H9 (cell line): Measurements from ENCODE around the gene UBE2D2. TPM values are rescaled to one million over a fixed set of nuclear protein-coding genes. Genes with fewer than 3 reads are reported as not detected.

Experiments used
- DNase-seq: peaks from one replicate; pipeline ENCODE4 v3.0.0-alpha.2; 2017
- H2AFZ ChIP-seq: one replicate; pipeline ENCODE4 v1.6.1; 2013; ENCODE audit warnings: mild to moderate bottlenecking, low read length, control low read depth, moderate library complexity
- H2AK5ac ChIP-seq: 2 replicates; pipeline ENCODE4 v1.6.1; 2013; ENCODE audit warnings: low read length, control low read depth, mixed read lengths; ENCODE audit not compliant: insufficient read length
- H2BK120ac ChIP-seq: one replicate; pipeline ENCODE4 v1.6.1; 2013; ENCODE audit warnings: low read depth, mild to moderate bottlenecking, low read length, control low read depth, inconsistent platforms; ENCODE audit not compliant: poor library complexity, severe bottlenecking
- H2BK12ac ChIP-seq: 2 replicates; pipeline ENCODE4 v1.6.1; 2013; ENCODE audit warnings: low read length, control low read depth, mixed read lengths, low read depth; ENCODE audit not compliant: insufficient read length
- H2BK15ac ChIP-seq: 2 replicates; pipeline ENCODE4 v1.6.1; 2013; ENCODE audit warnings: low read depth, low read length, control low read depth
- H2BK20ac ChIP-seq: one replicate; pipeline ENCODE4 v1.6.1; 2013; ENCODE audit warnings: low read depth, mild to moderate bottlenecking, low read length, control low read depth, inconsistent platforms; ENCODE audit not compliant: poor library complexity, severe bottlenecking
- H2BK5ac ChIP-seq: 2 replicates; pipeline ENCODE4 v1.6.1; 2013; ENCODE audit warnings: low read length, control low read depth, mixed read lengths; ENCODE audit not compliant: insufficient read length
- H3K14ac ChIP-seq: 2 replicates; pipeline ENCODE4 v1.6.1; 2013; ENCODE audit warnings: low read length, control low read depth; ENCODE audit not compliant: insufficient read depth
- H3K18ac ChIP-seq: 2 replicates; pipeline ENCODE4 v1.6.1; 2013; ENCODE audit warnings: low read depth, mild to moderate bottlenecking, mixed read lengths, low read length, control low read depth; ENCODE audit not compliant: insufficient read length
- H3K23ac ChIP-seq: 2 replicates; pipeline ENCODE4 v1.6.1; 2013; ENCODE audit warnings: low read length, control low read depth, mixed read lengths, low read depth; ENCODE audit not compliant: insufficient read length
- H3K23me2 ChIP-seq: 2 replicates; pipeline ENCODE4 v1.6.1; 2013; ENCODE audit warnings: low read depth, mild to moderate bottlenecking, mixed read lengths, low read length, control low read depth; ENCODE audit not compliant: insufficient read length, poor library complexity, severe bottlenecking
- H3K27ac ChIP-seq: 2 replicates; pipeline ENCODE4 v1.5.1; 2013; ENCODE audit warnings: low read length, control low read depth, mixed read lengths, low read depth; ENCODE audit not compliant: insufficient read length
- H3K27me3 ChIP-seq: 2 replicates; pipeline ENCODE4 v1.6.1; 2013; ENCODE audit warnings: low read length, control low read depth, inconsistent platforms; ENCODE audit not compliant: insufficient read depth
- H3K4ac ChIP-seq: 2 replicates; pipeline ENCODE4 v1.6.1; 2013; ENCODE audit warnings: low read depth, mild to moderate bottlenecking, control low read depth, inconsistent platforms, low read length, moderate library complexity
- H3K4me1 ChIP-seq: 2 replicates; pipeline ENCODE4 v1.6.1; 2013; ENCODE audit warnings: low read length, control low read depth, inconsistent platforms; ENCODE audit not compliant: insufficient read depth
- H3K4me2 ChIP-seq: 2 replicates; pipeline ENCODE4 v1.6.1; 2013; ENCODE audit warnings: low read length, control low read depth, mixed read lengths; ENCODE audit not compliant: insufficient read length, insufficient read depth
- H3K56ac ChIP-seq: 2 replicates; pipeline ENCODE4 v1.6.1; 2013; ENCODE audit warnings: low read depth, mild to moderate bottlenecking, mixed read lengths, low read length, control low read depth; ENCODE audit not compliant: insufficient read length
- H3K79me1 ChIP-seq: 2 replicates; pipeline ENCODE4 v1.6.1; 2013; ENCODE audit warnings: low read depth, mild to moderate bottlenecking, moderate library complexity, low read length, control low read depth, inconsistent platforms; ENCODE audit not compliant: insufficient read depth, poor library complexity, severe bottlenecking
- H3K79me2 ChIP-seq: 2 replicates; pipeline ENCODE4 v1.6.1; 2013; ENCODE audit warnings: low read length, control low read depth, inconsistent platforms; ENCODE audit not compliant: insufficient read depth
- H3K9ac ChIP-seq: 2 replicates; pipeline ENCODE4 v1.6.1; 2013; ENCODE audit warnings: low read length, control low read depth, mixed read lengths; ENCODE audit not compliant: insufficient read length; ENCODE audit errors: extremely low read depth
- H3K9me3 ChIP-seq: one replicate; pipeline ENCODE4 v1.6.1; 2013; ENCODE audit warnings: low read depth, low read length, inconsistent platforms; ENCODE audit not compliant: control insufficient read depth
- H3T11ph ChIP-seq: one replicate; pipeline ENCODE4 v1.6.1; 2013; ENCODE audit warnings: mild to moderate bottlenecking, low read length, control low read depth, inconsistent platforms
- H4K20me1 ChIP-seq: one replicate; pipeline ENCODE4 v1.6.1; 2013; ENCODE audit not compliant: control insufficient read depth, insufficient read length, insufficient read depth
- H4K5ac ChIP-seq: 2 replicates; pipeline ENCODE4 v1.6.1; 2013; ENCODE audit warnings: low read depth, mild to moderate bottlenecking, mixed read lengths, low read length, control low read depth; ENCODE audit not compliant: insufficient read length
- H4K8ac ChIP-seq: replicated peaks from 2 replicates; pipeline ENCODE4 v1.6.1; 2013; ENCODE audit warnings: low read length, control low read depth, mixed read lengths, low read depth; ENCODE audit not compliant: insufficient read length
- H4K91ac ChIP-seq: 2 replicates; pipeline ENCODE4 v1.6.1; 2013; ENCODE audit warnings: low read depth, mild to moderate bottlenecking, moderate library complexity, mixed read lengths, low read length, control low read depth; ENCODE audit not compliant: insufficient read length
- H3K27ac Mint-ChIP-seq, 3 experiments: 2 replicates in 2 of 3; 3 replicates in 1 of 3; pipeline ENCODE4 v1.8.0; 2020 to 2021; ENCODE audit warnings: mixed read lengths in 3 of 3, mild to moderate bottlenecking in 1 of 3, moderate library complexity in 1 of 3
- H3K27me3 Mint-ChIP-seq: 2 replicates; pipeline ENCODE4 v1.8.0; 2021; ENCODE audit warnings: low read depth, mild to moderate bottlenecking, moderate library complexity, mixed read lengths
- H3K36me3 Mint-ChIP-seq, 3 experiments: 2 replicates in 2 of 3; 3 replicates in 1 of 3; pipeline ENCODE4 v1.8.0; 2020 to 2021; ENCODE audit warnings: low read depth in 3 of 3, mixed read lengths in 3 of 3; ENCODE audit not compliant: insufficient read depth in 1 of 3
- H3K4me1 Mint-ChIP-seq, 2 experiments: 2 replicates each; pipeline ENCODE4 v1.8.0; 2020; ENCODE audit warnings: mixed read lengths in 2 of 2
- H3K4me3 Mint-ChIP-seq, 2 experiments: 2 replicates in 1 of 2; 3 replicates in 1 of 2; pipeline ENCODE4 v1.8.0; 2020 to 2021; ENCODE audit warnings: mild to moderate bottlenecking in 2 of 2, mixed read lengths in 2 of 2, moderate library complexity in 1 of 2
- H3K9me3 Mint-ChIP-seq, 2 experiments: 2 replicates in 1 of 2; 3 replicates in 1 of 2; pipeline ENCODE4 v1.8.0; 2020; ENCODE audit warnings: mild to moderate bottlenecking in 2 of 2, mixed read lengths in 2 of 2, moderate library complexity in 1 of 2
- WGBS: extraction: QIAGEN DNeasy Blood & Tissue Kit; methylation state at CpG from one replicate; pipeline ENCODE4 v1.1.7; 2013; ENCODE audit warnings: missing lambda C conversion rate, low lambda C conversion rate, mixed read lengths; ENCODE audit not compliant: insufficient read length; ENCODE audit errors: extremely low coverage; 5-methylcytosine and 5-hydroxymethylcytosine counted together
- total RNA-seq: library from RNA; stranded (reverse); gene quantifications from 2 replicates; pipeline ENCODE4 v1.2.1, GENCODE V29; 2021
- TF ChIP-seq, protein P1 (sequence below): fragments of 200-600 bp; sonication (generic); conservative IDR thresholded peaks from 3 replicates; pipeline ENCODE4 v1.8.0; 2021; ENCODE audit warnings: antibody characterized with exemption, mild to moderate bottlenecking

UBE2D2 gene
- total RNA-seq, 1 experiment from 2014 or later = 236 TPM

DNA sequence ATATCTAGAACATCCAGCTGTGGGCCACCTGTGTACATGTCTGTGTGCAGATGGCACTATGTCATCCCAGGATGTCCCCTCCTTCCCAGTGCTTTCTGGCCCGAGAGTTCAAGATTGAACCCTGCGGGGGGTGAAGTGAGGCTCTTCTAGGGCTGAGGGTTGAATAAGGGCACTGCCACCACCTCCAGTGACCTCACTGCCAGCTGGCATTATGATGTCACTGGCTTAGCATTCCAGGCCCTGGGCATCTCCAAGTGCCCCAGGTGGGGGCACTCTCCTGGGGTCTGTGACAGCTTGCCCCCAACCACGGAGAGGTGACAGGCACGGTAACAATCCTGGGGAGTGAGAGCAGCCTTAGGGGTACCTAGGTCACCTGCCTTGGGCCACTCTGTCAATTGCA, 114.1 kb downstream of the UBE2D2 start:
- no peak for DNase-seq
- Histone ChIP-seq H3K79me1 (no peaks in the 10 kb centered on the region), H3K79me2 (peaks cover 28% of the 10 kb centered on the region; the same call in 1 of the 2 replicates), H4K5ac (no peak overlapping the region), H3K27me3 (no peaks in the 10 kb centered on the region), H2BK120ac (no peak overlapping the region), H3K56ac (no peak overlapping the region), H3K18ac (no peak overlapping the region), H2AK5ac (no peak overlapping the region), H3K23me2 (no peaks in the 10 kb centered on the region), H3K27ac (no peak overlapping the region), H3K4me1 (peaks cover 4% of the 10 kb centered on the region; the same call in 1 of the 2 replicates), H3K4ac (no peak overlapping the region), H3K14ac (no peak overlapping the region), H3K9ac (no peak overlapping the region), H4K20me1 (no peaks in the 10 kb centered on the region), H2AFZ (no peak overlapping the region), H4K8ac (no peak overlapping the region), H4K91ac (no peak overlapping the region), H2BK5ac (no peak overlapping the region), H3K23ac (no peak overlapping the region), H3T11ph (no peak overlapping the region), H2BK15ac (no peak overlapping the region), H3K4me2 (no peak overlapping the region), H3K9me3 (no peaks in the 10 kb centered on the region), H2BK12ac (no peak overlapping the region), H2BK20ac (no peak overlapping the region)
- no peak overlapping the region for H3K4me3 Mint-ChIP-seq
- no peaks in the 10 kb centered on the region; the same call in 1 of the 2 replicates for H3K27me3 Mint-ChIP-seq
- H3K36me3 Mint-ChIP-seq = peaks cover 6 to 15% (median 8%) of the 10 kb centered on the region in 3 experiments; a peak in 6 of 7 replicates
- TF ChIP-seq, protein P1, sequence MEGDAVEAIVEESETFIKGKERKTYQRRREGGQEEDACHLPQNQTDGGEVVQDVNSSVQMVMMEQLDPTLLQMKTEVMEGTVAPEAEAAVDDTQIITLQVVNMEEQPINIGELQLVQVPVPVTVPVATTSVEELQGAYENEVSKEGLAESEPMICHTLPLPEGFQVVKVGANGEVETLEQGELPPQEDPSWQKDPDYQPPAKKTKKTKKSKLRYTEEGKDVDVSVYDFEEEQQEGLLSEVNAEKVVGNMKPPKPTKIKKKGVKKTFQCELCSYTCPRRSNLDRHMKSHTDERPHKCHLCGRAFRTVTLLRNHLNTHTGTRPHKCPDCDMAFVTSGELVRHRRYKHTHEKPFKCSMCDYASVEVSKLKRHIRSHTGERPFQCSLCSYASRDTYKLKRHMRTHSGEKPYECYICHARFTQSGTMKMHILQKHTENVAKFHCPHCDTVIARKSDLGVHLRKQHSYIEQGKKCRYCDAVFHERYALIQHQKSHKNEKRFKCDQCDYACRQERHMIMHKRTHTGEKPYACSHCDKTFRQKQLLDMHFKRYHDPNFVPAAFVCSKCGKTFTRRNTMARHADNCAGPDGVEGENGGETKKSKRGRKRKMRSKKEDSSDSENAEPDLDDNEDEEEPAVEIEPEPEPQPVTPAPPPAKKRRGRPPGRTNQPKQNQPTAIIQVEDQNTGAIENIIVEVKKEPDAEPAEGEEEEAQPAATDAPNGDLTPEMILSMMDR = no peak
- H3K27ac Mint-ChIP-seq = peak overlapping the region; percentile 6 to 42 (median 9); a peak in 5 of 7 replicates
- peaks cover 36 to 50% of the 10 kb centered on the region in 2 experiments for H3K4me1 Mint-ChIP-seq
- H3K9me3 Mint-ChIP-seq = no peaks in the 10 kb centered on the region
- WGBS = no CpG with 5 or more reads among the region's 4 CpGs
